Left cardiac atrium (tissue), 4 donors: ENCODE data around the gene SLC13A1. TPM values are rescaled to one million over a fixed set of nuclear protein-coding genes. Genes with fewer than 3 reads are reported as not detected.

ENCODE experiments used
- ATAC-seq, 2 donors: fragments of 200-7000 bp; cut with Tn5 transposase; one replicate each; pipeline ENCODE4 v1.9.1; 2020; ENCODE audit warnings: mild to moderate bottlenecking in 2 of 2, moderate library complexity in 2 of 2
- DNase-seq: peaks from one replicate; pipeline ENCODE4 v3.0.0-alpha.2; 2020
- intact Hi-C, 2 donors: fragments of 100-400 bp; cut with DNase I; formaldehyde crosslinking; loops; one replicate each; pipeline versions ENCODE4 v1.14.1 to v1.15.1; 2022 to 2023
- total RNA-seq, 2 donors: library from RNA; stranded (reverse); fragmentation: NEBNext Ultra II Directional; extraction: Animal tissue kit (Norgen Biotek cat#: 25700); gene quantifications; one replicate each; pipeline ENCODE4 v1.2.1, GENCODE V29; 2021
- donor health status: DM: no; HTN: yes; CAD: no.
- donor health status: DM: no; HTN: yes; CAD: no; lungs with severe emphysema.
- donor health status: DM: yes; HTN: yes; CAD: no.
- donor health status: Dilated cardiomyopathy.

SLC13A1 gene
- total RNA-seq, 2 donors from 2014 or later, result not detected

- intact Hi-C loops, result no loop called here
- DNase-seq, result no peak
- no peak for ATAC-seq
Observed at GRCh38 chr7:123198668-123199652, 809 bp downstream of the SLC13A1 start.

- intact Hi-C loops, result no loop called here
- DNase-seq (no peak), ATAC-seq (no peak)
Observed at GRCh38 chr7:123198111-123198510, 1.7 kb downstream of the SLC13A1 start.

DNA sequence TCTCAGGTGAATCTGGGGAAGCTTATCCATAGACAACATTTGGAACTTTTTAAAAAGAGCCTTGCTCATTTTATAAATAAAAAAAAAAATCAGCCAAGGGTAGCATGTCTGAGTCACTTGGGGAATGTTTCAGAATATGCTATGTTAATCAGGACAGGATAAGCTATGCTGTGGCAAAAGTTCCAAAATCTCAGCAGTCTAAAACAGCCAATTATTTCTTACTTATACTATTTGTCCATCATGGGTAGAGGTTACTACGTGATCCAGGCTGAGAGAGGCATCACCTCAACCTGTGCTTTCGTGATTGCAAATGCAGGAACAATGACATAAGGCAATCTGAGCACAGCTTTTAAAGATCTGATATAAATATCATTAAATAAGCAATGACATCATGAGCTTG lies 6.5 kb downstream of the SLC13A1 start:
- no peak for ATAC-seq
- intact Hi-C loops, result no loop called here

GRCh38 chr7:123191132-123191531 lies 8.6 kb downstream of the SLC13A1 start:
- DNase-seq (no peak), ATAC-seq (no peak)
- intact Hi-C loops, result no loop called here

More for the DNA sequence above, 6.5 kb downstream of the SLC13A1 start:
- no peak for DNase-seq

GRCh38 chr7:123190109-123190831 lies 9.5 kb downstream of the SLC13A1 start:
- intact Hi-C loops, result no loop called here
- ATAC-seq (no peak), DNase-seq (no peak)

- DNase-seq (no peak), ATAC-seq (no peak)
- intact Hi-C loops, result loop anchor here in 1 of 2 donors (2.0 kb wide), 1 partner anchor 21 kb away; no protein-coding TSS in a partner anchor
Observed at GRCh38 chr7:123185756-123186155, 14.0 kb downstream of the SLC13A1 start.

DNA sequence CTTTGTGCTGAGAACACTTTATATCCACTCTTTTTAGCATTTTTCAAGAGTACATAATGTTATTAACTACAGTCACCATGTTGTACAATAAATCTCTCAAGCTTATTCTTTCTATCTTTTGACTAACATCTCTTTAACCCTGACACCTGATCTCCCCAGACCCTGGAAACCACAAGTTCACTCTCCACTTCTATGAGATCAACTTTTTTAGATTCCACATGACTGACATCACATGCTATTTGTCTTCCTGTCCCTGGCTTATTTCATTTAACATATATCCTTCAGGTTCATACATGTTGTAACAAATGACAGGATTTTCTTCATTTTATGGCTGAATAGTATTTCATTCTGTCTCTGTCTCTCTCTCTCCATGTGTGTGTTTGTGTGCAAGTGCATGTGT lies 15.5 kb downstream of the SLC13A1 start:
- DNase-seq, result no peak
- ATAC-seq, result no peak
- intact Hi-C loops, result no loop called here

DNA sequence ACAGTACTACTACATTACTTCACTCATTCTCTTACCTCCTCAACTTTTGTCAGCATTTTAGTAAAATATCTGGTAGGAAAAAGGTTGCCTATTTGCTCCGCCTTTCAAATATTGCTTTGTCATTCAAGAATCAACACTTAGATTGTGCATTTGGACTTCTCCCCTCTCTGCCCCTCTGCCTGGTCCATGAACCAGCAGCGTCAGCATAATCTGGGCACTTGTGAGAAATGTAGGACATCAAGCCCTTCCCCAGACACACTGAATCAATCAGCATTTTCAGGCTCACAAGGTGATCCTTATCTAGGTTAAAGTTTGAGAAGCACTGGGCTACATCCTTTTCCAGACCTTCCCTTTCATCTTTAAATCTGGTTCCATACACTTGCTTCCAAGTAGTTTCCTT lies 16.3 kb downstream of the SLC13A1 start:
- DNase-seq (no peak), ATAC-seq (no peak)
- intact Hi-C loops, result no loop called here

DNA sequence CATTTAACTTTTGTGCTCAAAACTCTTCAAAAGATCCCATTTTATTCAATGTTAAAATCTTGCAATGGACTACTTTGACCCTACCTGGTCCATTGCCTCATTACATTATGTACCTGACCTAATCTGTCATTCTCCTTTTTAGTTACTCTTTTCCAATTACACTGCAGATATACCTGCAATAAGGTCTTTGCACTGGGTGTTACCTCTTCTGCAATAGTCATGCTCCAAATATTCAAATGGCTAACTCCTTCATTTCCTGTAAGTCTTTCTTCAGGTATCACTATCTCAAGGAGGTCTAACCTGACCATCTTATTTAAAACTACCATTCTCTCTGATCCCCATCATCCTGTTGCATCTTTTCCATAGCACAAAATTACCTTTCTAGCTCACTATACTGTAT lies 22.3 kb downstream of the SLC13A1 start:
- ATAC-seq (no peak), DNase-seq (no peak)
- intact Hi-C loops, result no loop called here

DNA sequence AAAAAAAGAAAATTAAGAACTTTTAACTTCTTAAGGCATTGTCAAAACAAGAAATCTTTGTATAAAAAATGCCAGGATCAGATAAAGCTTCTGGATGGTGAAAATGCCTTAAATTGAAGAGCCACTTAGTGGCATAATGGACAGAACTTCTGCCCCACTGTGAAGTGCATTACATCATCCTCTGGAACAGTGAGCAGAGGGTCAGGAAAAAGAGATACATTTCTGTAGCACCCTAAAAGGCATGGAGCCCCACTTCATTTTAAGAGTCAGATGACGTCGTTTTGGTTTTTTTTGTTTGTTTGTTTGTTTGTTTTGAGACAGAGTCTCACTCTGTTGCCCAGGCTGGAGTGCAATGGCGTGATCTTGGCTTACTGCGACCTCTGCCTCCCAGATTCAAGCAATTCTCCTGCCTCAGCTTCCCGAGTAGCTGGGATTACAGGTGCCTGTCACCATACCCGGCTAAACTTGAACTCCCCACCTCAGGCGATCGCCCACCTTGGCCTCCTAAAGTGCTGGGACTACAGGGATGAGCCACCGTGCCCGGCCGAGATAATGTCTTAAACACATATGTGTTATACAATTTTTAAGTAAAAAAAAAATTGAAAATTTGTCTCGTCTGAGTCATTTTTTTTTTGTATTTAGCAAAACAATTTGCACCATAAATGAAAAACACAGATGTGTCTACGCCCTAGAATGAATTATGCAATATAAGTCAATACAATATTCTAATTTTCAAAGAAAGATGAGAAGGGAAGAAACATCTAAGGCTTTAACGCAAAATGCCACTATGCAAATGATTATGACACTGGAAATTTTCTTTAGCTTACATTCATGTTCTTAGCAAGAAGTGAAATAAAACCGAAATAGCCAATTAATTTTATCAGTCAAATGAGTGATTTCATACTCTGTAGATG lies 29.2 kb downstream of the SLC13A1 start:
- no peak for ATAC-seq
- no peak for DNase-seq
- intact Hi-C loops, result no loop called here

GRCh38 chr7:123169065-123169464 lies 30.7 kb downstream of the SLC13A1 start:
- DNase-seq (no peak), ATAC-seq (no peak)

GRCh38 chr7:123157606-123158005 lies 42.2 kb downstream of the SLC13A1 start:
- no peak for ATAC-seq

More at GRCh38 chr7:123169065-123169464, 30.7 kb downstream of the SLC13A1 start:
- intact Hi-C loops, result no loop called here

DNA sequence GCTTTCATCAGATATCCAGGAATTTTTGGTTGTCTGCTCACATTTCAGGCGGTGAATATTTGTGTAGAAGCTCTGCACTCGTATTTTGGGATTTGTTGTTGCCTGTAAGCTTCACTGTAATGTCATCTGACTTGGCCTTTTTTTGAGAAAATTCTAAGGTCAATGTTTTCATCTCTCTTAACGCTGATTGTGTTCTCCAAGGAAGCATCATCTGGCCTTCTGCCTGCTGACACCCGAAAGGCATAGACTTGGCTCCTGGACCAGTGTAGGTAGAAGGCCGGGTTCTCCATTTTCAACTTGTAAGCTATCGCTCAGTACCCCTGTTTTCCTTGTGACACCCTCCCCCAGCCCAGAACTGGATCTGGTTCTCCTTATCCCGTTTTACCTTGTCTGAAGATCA lies 44.2 kb downstream of the SLC13A1 start:
- DNase-seq, result no peak
- intact Hi-C loops, result no loop called here
- ATAC-seq, result no peak

More at GRCh38 chr7:123157606-123158005, 42.2 kb downstream of the SLC13A1 start:
- intact Hi-C loops, result no loop called here
- no peak for DNase-seq

DNA sequence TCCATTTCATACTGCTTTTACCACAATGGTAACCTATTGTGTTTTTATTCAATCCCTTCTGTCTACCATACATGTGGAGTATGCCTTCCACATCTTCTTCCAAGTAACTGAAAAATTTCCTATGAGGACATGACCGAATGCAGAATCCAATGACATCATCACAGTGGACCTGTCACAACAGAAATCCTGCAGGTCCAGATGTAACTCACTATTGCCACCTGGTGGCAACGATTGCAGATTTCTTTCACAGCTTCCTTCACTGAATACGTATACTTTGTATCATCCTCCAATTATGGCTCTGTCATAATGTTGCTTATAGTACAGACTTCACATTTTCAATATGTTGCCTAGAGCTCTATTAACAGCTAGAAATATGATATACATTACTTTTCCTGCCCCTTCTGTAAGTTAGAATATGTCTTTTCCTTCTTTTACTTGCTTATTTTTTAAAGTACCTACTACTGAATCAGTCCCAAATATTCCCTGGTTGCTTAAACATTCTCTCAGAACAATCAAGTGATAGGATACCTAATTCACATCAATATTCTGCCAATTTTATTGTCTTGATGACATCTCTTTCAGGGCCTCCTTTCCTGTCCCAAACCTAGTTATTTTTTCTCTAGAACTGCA lies 45.4 kb downstream of the SLC13A1 start:
- DNase-seq (peak; percentile 64), ATAC-seq (peak; percentile 65 to 79)
- intact Hi-C loops, result loop anchor here in 1 of 2 donors (5.0 kb wide), 3 partner anchors 257 to 932 kb away; no protein-coding TSS in a partner anchor

GRCh38 chr7:123151443-123151842 lies 48.3 kb downstream of the SLC13A1 start:
- intact Hi-C loops, result loop anchor here in 1 of 2 donors (5.0 kb wide), 3 partner anchors 254 to 929 kb away; no protein-coding TSS in a partner anchor
- ATAC-seq (no peak), DNase-seq (no peak)

- ATAC-seq (no peak), DNase-seq (no peak)
- intact Hi-C loops, result no loop called here
Observed at GRCh38 chr7:123148813-123149212, 51.0 kb downstream of the SLC13A1 start.

DNA sequence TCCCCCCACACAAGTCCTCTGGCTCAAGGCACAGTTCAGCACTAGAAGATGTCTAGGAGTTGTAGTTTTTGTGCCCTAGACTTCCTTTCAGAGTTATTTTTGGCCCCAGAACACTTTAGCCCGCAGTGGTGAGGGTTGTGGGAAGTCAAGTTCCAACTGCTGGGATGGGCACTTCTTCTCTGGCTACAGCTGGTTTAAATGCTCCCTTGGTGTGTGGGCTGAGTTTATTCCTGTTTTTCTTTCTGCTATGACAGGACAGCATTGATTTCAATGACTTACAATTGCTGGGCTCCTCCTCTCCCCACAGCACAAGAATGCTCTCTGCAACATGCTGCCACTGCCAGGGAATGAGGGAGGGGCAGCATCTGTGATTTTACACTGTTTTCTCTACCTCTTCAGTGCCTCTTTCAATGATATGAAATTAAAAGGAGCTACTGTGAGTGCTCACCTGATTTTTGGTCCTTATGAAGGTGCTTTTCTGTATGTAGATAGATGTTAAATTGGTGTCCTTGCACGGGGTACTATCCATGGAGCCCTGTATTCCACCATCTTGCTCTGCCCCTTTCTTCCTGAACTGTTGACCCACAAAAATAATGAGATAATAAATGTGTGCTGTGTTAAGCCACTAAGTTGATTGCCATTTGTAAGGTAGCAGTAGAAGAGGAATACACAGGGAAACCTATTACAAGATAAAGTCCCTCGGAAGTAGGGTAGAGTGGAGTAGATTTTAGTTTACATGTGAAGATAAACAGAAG lies 56.3 kb downstream of the SLC13A1 start:
- no peak for DNase-seq
- intact Hi-C loops, result no loop called here
- no peak for ATAC-seq

DNA sequence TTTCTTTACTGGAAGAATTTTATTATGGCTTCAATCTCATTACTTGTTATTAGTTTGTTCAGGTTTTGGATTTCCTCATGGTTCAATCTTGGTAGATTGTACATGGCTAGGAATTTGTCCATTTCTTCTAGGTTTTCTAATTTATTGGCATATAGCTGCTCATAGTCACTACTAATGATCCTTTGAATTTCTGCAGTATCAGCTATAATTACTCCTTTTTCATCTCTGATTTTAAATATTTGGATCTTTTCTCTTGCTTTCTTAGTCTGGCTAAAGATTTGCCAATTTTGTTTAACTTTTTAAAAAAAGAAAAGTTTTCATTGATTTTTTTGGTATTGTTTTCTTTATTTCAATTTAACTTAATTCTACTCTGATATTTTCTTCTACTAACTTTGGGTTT lies 59.2 kb downstream of the SLC13A1 start:
- intact Hi-C loops, result no loop called here
- ATAC-seq (no peak), DNase-seq (no peak)
